GM06990 (cell line): ENCODE data around the gene VIPR2.
"Not testable (repeated sequence)": the region's sequence is repeated elsewhere in the genome, so short reads cannot be mapped to it uniquely, and the experiment has no call there.

ENCODE experiments used
- DNase-seq: peaks from one replicate; pipeline ENCODE4 v3.0.0-alpha.2; 2011; ENCODE audit not compliant: insufficient read length; ENCODE audit errors: extremely low read depth
- H3K27me3 ChIP-seq: replicated peaks from 2 replicates; pipeline ENCODE4 v1.6.0; 2011; ENCODE audit warnings: low read length; ENCODE audit not compliant: control insufficient read depth, insufficient read depth
- H3K36me3 ChIP-seq: 2 replicates; pipeline ENCODE4 v1.5.1; 2011; ENCODE audit warnings: low read length; ENCODE audit not compliant: control insufficient read depth, insufficient read depth
- H3K4me3 ChIP-seq: replicated peaks from 2 replicates; pipeline ENCODE4 v1.5.1; 2011; ENCODE audit warnings: low read depth, mild to moderate bottlenecking, control low read depth, low read length
- TF ChIP-seq, protein P1 (sequence below): IDR thresholded peaks from 2 replicates; pipeline ENCODE4 v1.5.1; 2011; ENCODE audit warnings: low read length, control low read depth, mild to moderate bottlenecking, inconsistent platforms; ENCODE audit not compliant: insufficient read depth, poor library complexity, severe bottlenecking

The VIPR2 gene

DNA sequence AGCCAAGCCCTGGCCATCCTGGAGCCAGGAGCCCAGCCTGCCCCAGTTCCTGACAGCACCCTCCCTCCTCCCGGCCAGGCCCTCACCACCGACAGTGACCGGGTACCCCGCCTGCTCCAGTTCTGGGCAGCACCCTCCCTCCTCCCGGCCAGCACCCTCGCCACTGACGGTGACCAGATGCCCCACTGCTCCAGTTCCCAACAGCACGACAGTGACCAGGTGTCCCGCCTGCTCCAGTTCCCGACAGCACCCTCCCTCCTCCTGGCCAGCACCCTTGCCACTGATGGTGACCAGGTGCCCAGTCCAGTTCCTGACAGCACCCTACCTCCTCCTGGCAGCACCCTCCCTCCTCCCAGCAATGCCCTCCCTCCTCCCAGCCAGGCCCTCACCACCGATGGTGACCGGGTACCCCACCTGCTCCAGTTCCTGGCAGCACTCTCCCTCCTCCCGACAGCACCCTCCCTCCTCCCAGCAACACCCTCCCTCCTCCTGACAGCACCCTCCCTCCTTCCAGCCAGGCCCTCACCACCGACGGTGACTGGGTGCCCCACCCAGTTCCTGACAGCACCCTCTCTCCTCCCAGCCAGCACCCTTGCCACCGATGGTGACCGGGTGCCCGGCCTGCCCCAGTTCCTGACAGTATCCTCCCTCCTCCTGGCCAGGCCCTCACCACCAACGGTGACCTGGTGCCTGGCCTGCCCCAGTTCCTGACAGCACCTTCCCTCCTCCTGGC, 40.3 kb downstream of the VIPR2 start:
- TF ChIP-seq, protein P1, sequence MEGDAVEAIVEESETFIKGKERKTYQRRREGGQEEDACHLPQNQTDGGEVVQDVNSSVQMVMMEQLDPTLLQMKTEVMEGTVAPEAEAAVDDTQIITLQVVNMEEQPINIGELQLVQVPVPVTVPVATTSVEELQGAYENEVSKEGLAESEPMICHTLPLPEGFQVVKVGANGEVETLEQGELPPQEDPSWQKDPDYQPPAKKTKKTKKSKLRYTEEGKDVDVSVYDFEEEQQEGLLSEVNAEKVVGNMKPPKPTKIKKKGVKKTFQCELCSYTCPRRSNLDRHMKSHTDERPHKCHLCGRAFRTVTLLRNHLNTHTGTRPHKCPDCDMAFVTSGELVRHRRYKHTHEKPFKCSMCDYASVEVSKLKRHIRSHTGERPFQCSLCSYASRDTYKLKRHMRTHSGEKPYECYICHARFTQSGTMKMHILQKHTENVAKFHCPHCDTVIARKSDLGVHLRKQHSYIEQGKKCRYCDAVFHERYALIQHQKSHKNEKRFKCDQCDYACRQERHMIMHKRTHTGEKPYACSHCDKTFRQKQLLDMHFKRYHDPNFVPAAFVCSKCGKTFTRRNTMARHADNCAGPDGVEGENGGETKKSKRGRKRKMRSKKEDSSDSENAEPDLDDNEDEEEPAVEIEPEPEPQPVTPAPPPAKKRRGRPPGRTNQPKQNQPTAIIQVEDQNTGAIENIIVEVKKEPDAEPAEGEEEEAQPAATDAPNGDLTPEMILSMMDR = no peak
- DNase-seq = no peak

DNA sequence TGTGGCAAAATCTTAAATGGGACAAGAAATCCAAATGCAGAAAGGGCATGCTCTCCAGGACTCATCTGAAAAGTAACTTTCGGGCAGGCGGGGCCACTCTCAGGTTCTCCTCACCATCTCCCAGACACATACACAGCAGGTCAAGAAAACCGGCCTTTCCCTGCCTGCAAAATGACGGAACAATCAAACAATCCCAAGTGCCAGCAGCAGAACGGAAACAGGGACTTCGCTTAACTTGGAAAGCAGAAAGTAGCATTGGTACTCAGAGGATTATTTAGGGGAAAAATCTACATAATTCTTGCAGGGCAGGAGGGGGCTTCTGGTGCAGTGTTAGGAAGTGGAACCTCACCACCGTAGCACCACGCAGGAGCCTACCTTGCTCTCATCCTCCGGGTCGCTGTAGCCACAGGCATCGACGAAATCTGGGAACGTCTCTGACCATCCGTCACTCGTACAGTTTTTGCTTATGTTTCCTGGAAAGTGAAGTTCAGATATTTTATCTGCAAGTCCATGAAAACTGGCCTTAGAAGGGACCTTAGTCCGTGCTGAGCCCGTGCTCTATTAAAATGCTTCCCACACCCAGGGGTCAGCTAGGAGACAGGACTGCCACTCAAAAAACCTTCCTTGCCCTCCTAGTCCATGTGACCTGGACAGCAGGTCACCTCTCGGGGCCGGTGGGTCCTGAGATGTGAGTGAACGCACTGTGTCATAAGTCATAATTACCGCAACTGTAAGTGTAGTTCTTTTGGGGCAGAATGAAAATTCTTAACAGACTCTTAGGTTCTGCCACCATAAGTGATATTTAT, 41.1 kb downstream of the VIPR2 start:
- Histone ChIP-seq H3K36me3 (no peaks in the 10 kb centered on the region), H3K27me3 (no peaks in the 10 kb centered on the region), H3K4me3 (no peak overlapping the region)
- TF ChIP-seq, protein P1 = no peak
- DNase-seq = no peak

More for the DNA sequence above, 40.3 kb downstream of the VIPR2 start:
- H3K4me3 ChIP-seq = no peak overlapping the region
- no peaks in the 10 kb centered on the region for H3K36me3 ChIP-seq
- no peaks in the 10 kb centered on the region for H3K27me3 ChIP-seq

DNA sequence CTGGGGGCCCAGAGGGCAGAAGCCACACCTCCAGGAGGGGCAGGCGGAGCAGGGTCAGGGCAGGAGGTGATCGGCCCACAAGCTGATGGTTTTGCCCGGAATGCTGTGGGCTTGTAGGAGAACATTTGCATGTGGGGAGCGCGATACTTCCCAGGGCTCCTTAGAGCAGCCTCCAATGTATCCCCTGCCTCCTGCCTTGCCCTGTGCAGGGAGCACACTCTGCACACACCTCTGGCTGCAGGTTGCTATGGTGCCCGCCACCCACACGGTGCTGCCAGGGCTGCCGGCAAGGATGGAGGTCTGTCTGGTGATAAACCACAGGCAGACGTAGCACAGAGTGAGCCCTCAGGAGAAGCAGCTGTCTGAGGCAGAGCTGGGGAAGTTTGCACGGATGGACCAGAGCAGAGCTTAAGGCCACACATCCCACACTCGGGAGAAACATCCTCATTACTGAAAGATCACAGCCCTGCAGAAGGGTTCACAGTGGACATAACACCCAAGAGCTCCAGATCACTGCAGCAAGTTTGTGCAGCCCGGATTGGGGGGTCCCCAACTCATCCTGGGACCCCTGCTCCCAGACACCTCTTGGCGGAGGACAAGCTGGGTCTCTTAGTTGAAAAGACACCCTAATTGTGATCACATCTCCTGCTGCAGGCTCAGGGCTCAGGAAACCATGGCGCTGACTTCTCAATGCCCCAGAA, 41.8 kb downstream of the VIPR2 start:
- H3K4me3 ChIP-seq = no peak overlapping the region
- no peaks in the 10 kb centered on the region for H3K36me3 ChIP-seq
- no peak for DNase-seq
- no peaks in the 10 kb centered on the region for H3K27me3 ChIP-seq
- TF ChIP-seq, protein P1 = no peak

DNA sequence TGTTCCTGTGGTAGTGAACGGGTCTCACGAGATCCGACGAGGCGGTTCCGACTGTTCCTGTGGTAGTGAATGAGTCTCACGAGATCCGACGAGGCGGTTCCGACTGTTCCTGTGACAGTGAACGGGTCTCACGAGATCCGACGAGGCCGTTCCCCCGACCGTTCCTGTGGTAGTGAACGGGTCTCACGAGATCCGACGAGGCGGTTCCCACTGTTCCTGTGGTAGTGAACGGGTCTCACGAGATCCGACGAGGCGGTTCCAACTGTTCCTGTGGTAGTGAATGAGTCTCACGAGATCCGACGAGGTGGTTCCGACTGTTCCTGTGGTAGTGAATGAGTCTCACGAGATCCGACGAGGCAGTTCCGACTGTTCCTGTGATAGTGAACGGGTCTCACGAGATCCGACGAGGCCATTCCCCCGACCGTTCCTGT, 43.0 kb downstream of the VIPR2 start:
- not testable (repeated sequence) for H3K36me3 ChIP-seq, H3K27me3 ChIP-seq

DNA sequence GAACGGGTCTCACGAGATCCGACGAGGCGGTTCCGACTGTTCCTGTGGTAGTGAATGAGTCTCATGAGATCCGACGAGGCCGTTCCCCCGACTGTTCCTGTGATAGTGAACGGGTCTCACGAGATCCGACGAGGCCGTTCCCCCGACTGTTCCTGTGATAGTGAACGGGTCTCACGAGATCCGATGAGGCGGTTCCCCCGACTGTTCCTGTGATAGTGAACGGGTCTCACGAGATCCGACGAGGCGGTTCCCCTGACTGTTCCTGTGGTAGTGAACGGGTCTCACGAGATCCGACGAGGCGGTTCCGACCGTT, 43.6 kb downstream of the VIPR2 start:
- H3K4me3 ChIP-seq, H3K27me3 ChIP-seq, DNase-seq, H3K36me3 ChIP-seq: not testable (repeated sequence)

More for the DNA sequence above, 43.0 kb downstream of the VIPR2 start:
- DNase-seq, H3K4me3 ChIP-seq: not testable (repeated sequence)

DNA sequence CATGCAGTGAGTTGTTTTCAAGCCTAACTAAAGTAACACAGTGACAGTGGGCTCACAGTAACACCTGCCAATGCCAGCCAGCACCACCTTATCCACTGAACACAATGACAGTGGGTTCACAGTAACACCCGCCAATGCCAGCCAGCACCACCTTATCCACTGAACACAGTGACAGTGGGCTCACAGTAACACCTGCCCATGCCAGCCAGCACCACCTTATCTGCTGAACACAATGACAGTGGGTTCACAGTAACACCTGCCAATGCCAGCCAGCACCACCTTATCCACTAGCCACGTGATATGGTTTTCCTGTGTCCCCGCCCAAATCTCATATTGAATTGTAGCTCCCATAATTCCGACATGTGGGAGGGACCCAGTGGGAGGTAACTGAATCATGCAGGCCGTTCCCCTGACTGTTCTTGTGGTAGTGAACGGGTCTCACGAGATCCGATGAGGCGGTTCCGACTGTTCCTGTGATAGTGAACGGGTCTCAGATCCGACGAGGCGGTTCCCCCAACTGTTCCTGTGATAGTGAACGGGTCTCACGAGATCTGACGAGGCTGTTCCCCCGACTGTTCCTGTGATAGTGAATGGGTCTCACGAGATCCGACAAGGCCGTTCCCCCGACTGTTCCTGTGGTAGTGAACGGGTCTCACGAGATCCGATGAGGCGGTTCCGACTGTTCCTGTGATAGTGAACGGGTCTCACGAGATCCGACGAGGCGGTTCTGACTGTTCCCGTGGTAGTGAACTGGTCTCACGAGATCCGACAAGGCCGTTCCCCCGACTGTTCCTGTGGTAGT, 44.2 kb downstream of the VIPR2 start:
- not testable (repeated sequence) for H3K4me3 ChIP-seq, H3K36me3 ChIP-seq, DNase-seq, H3K27me3 ChIP-seq
